Ovary (tissue), 9 donors: Measurements from ENCODE around the gene VPS16. TPM values are rescaled to one million over a fixed set of nuclear protein-coding genes. Genes with fewer than 3 reads are reported as not detected.

Experiments
- DNase-seq, 5 donors: peaks; one replicate each; pipeline ENCODE4 v3.0.0-alpha.2; 2019 to 2020
- H3K27ac ChIP-seq, 2 donors: fragments of 200-600 bp; one replicate each; pipeline versions ENCODE4 v1.5.1 to v1.8.0; 2019 to 2022
- H3K27me3 ChIP-seq: fragments of 200-600 bp; one replicate; pipeline ENCODE4 v1.8.0; 2022
- H3K36me3 ChIP-seq: fragments of 200-600 bp; sonication (generic); one replicate; pipeline ENCODE4 v1.5.1; 2019
- H3K4me1 ChIP-seq: one replicate; pipeline ENCODE4 v1.8.1; 2013; ENCODE audit warnings: mild to moderate bottlenecking, moderate library complexity; ENCODE audit not compliant: insufficient read depth
- H3K4me3 ChIP-seq: fragments of 200-600 bp; sonication (generic); one replicate; pipeline ENCODE4 v1.5.1; 2017
- H3K9me3 ChIP-seq, 2 donors: fragments of 200-600 bp in 1 of 2; sonication (generic) in 1 of 2; one replicate each; pipeline versions ENCODE4 v1.5.1 to v1.8.1; 2013 to 2019; ENCODE audit warnings: mild to moderate bottlenecking in 1 of 2, moderate library complexity in 1 of 2
- CTCF ChIP-seq, 3 donors: fragments of 450-650 bp in 2 of 3; fragments of 200-600 bp in 1 of 3; IDR thresholded peaks; one replicate each; pipeline versions ENCODE4 v1.5.1 to v1.8.0; 2016 to 2022; ENCODE audit warnings: antibody characterized with exemption in 3 of 3, mild to moderate bottlenecking in 1 of 3
- EP300 ChIP-seq: sonication (generic); formaldehyde crosslinking; IDR thresholded peaks from one replicate; pipeline ENCODE4 v1.6.1; 2017; ENCODE audit warnings: antibody characterized with exemption
- POLR2A ChIP-seq: fragments of 450-650 bp; IDR thresholded peaks from one replicate; pipeline ENCODE4 v1.6.1; 2017; ENCODE audit warnings: antibody characterized with exemption, mild to moderate bottlenecking, moderate library complexity
- WGBS, 3 donors: extraction: QIAGEN DNeasy Blood & Tissue Kit in 1 of 3; methylation state at CpG; one replicate each; pipeline versions ENCODE4 v1.1.5 to v1.1.7; 2013 to 2017; 5-methylcytosine and 5-hydroxymethylcytosine counted together
- intact Hi-C, 4 donors: fragments of 100-400 bp; cut with DNase I; formaldehyde crosslinking; loops; one replicate each; pipeline versions ENCODE4 v1.11.0 to v1.15.1; 2022 to 2023
- polyA plus RNA-seq, 2 donors: library from polyadenylated mRNA; stranded (reverse); fragments of 200-250 nt in 1 of 2; fragments of 350-450 nt in 1 of 2; fragmentation: Illumina TruSeq in 1 of 2; extraction: RNeasy Lipid Tissue Mini Kit (QIAGEN cat#74804) in 1 of 2; gene quantifications; one replicate each; pipeline ENCODE4 v1.2.3, GENCODE V29; 2013 to 2014
- total RNA-seq, 7 donors: library from RNA; depleted of rRNA in 2 of 7; stranded (reverse); fragments of >200 nt in 2 of 7; fragmentation: NEBNext Ultra II Directional in 3 of 7; extraction: Animal tissue kit (Norgen Biotek cat#: 25700) in 3 of 7; gene quantifications; one replicate each; pipeline versions ENCODE4 v1.1.0 to v1.2.4, GENCODE V29; 2016 to 2023
- donor health status: DM: no; HTN: no; CAD: no; lungs with moderate emphysema.
- donor health status: DM: no; HTN: no; CAD: no.
- donor health status: Bipolar disorder and iron deficiency.
- donor health status: DM: yes; HTN: yes; CAD: no.
- donor health status: DM: no; HTN: no; CAD: no.
- donor health status: DM: yes; HTN: yes; CAD: no.

VPS16 gene
- total and polyA plus RNA-seq, 9 donors: 15.6 to 44.1 (median 31.0) TPM

- no peak for DNase-seq
- no peak overlapping the region for H3K27ac ChIP-seq
- no peaks in the 10 kb centered on the region for H3K9me3 ChIP-seq
- H3K4me3 ChIP-seq: no peak overlapping the region
- intact Hi-C loops: no loop called here
- H3K27me3 ChIP-seq: no peaks in the 10 kb centered on the region
- WGBS, 3 donors: 78 to 92% (median 90%) methylated on average over 5 of the region's 5 CpGs
- no peaks in the 10 kb centered on the region for H3K36me3 ChIP-seq
- H3K4me1 ChIP-seq: peaks cover 4% of the 10 kb centered on the region
- no peak for TF ChIP-seq POLR2A
These were observed 4.5 kb upstream of the VPS16 start for GRCh38 chr20:2836035-2836434.

- 83 to 92% (median 89%) methylated on average over 6 of the region's 6 CpGs for WGBS, 3 donors
- Histone ChIP-seq H3K4me1 (peaks cover 4% of the 10 kb centered on the region), H3K9me3 (no peaks in the 10 kb centered on the region), H3K27me3 (no peaks in the 10 kb centered on the region), H3K4me3 (no peak overlapping the region), H3K27ac (no peak overlapping the region), H3K36me3 (no peaks in the 10 kb centered on the region)
- peak in 1 of 5 donors; percentile 5 for DNase-seq
- intact Hi-C loops: no loop called here
- TF ChIP-seq EP300: no peak
- no peak for TF ChIP-seq CTCF (IDR thresholded peaks at IDR 0.05)
- TF ChIP-seq POLR2A: no peak
These were observed 3.2 kb upstream of the VPS16 start for GRCh38 chr20:2837221-2837960.

GRCh38 chr20:2838170-2838797 lies 2.3 kb upstream of the VPS16 start:
- TF ChIP-seq EP300 (no peak), CTCF (IDR thresholded peaks at IDR 0.05) (no peak), POLR2A (no peak)
- H3K9me3 ChIP-seq: no peaks in the 10 kb centered on the region
- H3K27ac ChIP-seq: no peak overlapping the region
- no peaks in the 10 kb centered on the region for H3K27me3 ChIP-seq
- H3K4me1 ChIP-seq: peaks cover 4% of the 10 kb centered on the region
- DNase-seq: peak in 1 of 5 donors; percentile 21
- no peaks in the 10 kb centered on the region for H3K36me3 ChIP-seq
- intact Hi-C loops: no loop called here
- 95 to 97% (median 95%) methylated on average over 19 of the region's 19 CpGs for WGBS, 3 donors
- no peak overlapping the region for H3K4me3 ChIP-seq

- Histone ChIP-seq H3K9me3 (no peaks in the 10 kb centered on the region), H3K27ac (no peak overlapping the region), H3K36me3 (no peaks in the 10 kb centered on the region), H3K4me1 (peaks cover 4% of the 10 kb centered on the region), H3K4me3 (no peak overlapping the region), H3K27me3 (no peaks in the 10 kb centered on the region)
- WGBS, 3 donors: 94 to 95% (median 94%) methylated on average over 15 of the region's 15 CpGs
- no peak for DNase-seq
- intact Hi-C loops: no loop called here
- no peak for TF ChIP-seq EP300
- TF ChIP-seq CTCF (IDR thresholded peaks at IDR 0.05): no peak
- TF ChIP-seq POLR2A: no peak
These were observed 1.5 kb upstream of the VPS16 start for GRCh38 chr20:2838847-2839671.
